Right atrium auricular region (tissue), 2 donors: ENCODE measurements around the gene LRRC23. TPM values are rescaled to one million over a fixed set of nuclear protein-coding genes. Genes with fewer than 3 reads are reported as not detected.
A peak's percentile ranks its signal among the peaks of the same experiment; 100 is the strongest.
"Not testable (repeated sequence)": the region's sequence is repeated elsewhere in the genome, so short reads cannot be mapped to it uniquely, and the experiment has no call there.

ENCODE experiments used
- DNase-seq: peaks from one replicate; pipeline ENCODE4 v3.0.0-alpha.2; 2019; ENCODE audit warnings: low spot score
- H3K27ac ChIP-seq, 2 donors: fragments of 200-600 bp; sonication (generic); 1 replicate in 1 of 2; 2 replicates in 1 of 2; pipeline ENCODE4 v1.5.1; 2016 to 2019
- H3K27me3 ChIP-seq, 2 donors: fragments of 200-600 bp; sonication (generic); one replicate each; pipeline versions ENCODE4 v1.5.1 to v1.6.0; 2017 to 2019
- H3K36me3 ChIP-seq: fragments of 200-600 bp; sonication (generic); one replicate; pipeline ENCODE4 v1.5.1; 2016
- H3K4me1 ChIP-seq, 2 donors: fragments of 200-600 bp; sonication (generic); one replicate each; pipeline versions ENCODE4 v1.5.1 to v1.6.0; 2017 to 2019
- H3K4me3 ChIP-seq, 2 donors: fragments of 200-600 bp; sonication (generic); 1 replicate in 1 of 2; 2 replicates in 1 of 2; pipeline ENCODE4 v1.5.1; 2017 to 2019; ENCODE audit warnings: mild to moderate bottlenecking in 1 of 2, moderate library complexity in 1 of 2
- H3K9me3 ChIP-seq, 2 donors: fragments of 200-600 bp; sonication (generic); one replicate each; pipeline ENCODE4 v1.5.1; 2019
- CTCF ChIP-seq, 2 donors: fragments of 200-600 bp; sonication (generic); IDR thresholded peaks; one replicate each; pipeline ENCODE4 v1.5.1; 2019; ENCODE audit warnings: antibody characterized with exemption in 2 of 2
- total RNA-seq, 2 donors: library from RNA; depleted of rRNA; stranded (reverse); fragments of >200 nt; gene quantifications; one replicate each; pipeline ENCODE4 v1.1.0, GENCODE V29; 2016

LRRC23 gene
- total RNA-seq, 2 donors from 2014 or later, result 8.4 to 15.6 TPM

- DNase-seq, result no peak
- no peaks in the 10 kb centered on the region for H3K36me3 ChIP-seq
- H3K4me1 ChIP-seq, result peaks cover 0 to 8% of the 10 kb centered on the region in 2 donors
- H3K27me3 ChIP-seq, result no peaks in the 10 kb centered on the region
- H3K27ac ChIP-seq, result peak overlapping the region; percentile 88 to 90
- no peaks in the 10 kb centered on the region for H3K9me3 ChIP-seq
- H3K4me3 ChIP-seq, result peak overlapping the region; percentile 38 to 61
- no peak for TF ChIP-seq CTCF (IDR thresholded peaks at IDR 0.05)
These were observed 13.0 kb upstream of the LRRC23 start for GRCh38 chr12:6891646-6892001.

- not testable (repeated sequence) for H3K4me1 ChIP-seq, H3K9me3 ChIP-seq, H3K36me3 ChIP-seq, H3K27me3 ChIP-seq, H3K27ac ChIP-seq, DNase-seq, H3K4me3 ChIP-seq
These were observed 11.9 kb upstream of the LRRC23 start for GRCh38 chr12:6892683-6893082.

GRCh38 chr12:6894321-6894720 lies 10.3 kb upstream of the LRRC23 start:
- Histone ChIP-seq H3K27me3 (no peaks in the 10 kb centered on the region), H3K27ac (no peak overlapping the region), H3K36me3 (no peaks in the 10 kb centered on the region), H3K4me3 (no peak overlapping the region), H3K4me1 (peaks cover 0 to 8% of the 10 kb centered on the region in 2 donors), H3K9me3 (no peaks in the 10 kb centered on the region)
- DNase-seq, result no peak
- TF ChIP-seq CTCF (IDR thresholded peaks at IDR 0.05), result no peak

GRCh38 chr12:6896846-6897435 lies 7.7 kb upstream of the LRRC23 start:
- Histone ChIP-seq H3K9me3 (no peaks in the 10 kb centered on the region), H3K4me1 (no peaks in the 10 kb centered on the region), H3K4me3 (no peak overlapping the region), H3K27me3 (no peaks in the 10 kb centered on the region), H3K36me3 (no peaks in the 10 kb centered on the region), H3K27ac (no peak overlapping the region)
- TF ChIP-seq CTCF (IDR thresholded peaks at IDR 0.05), result no peak
- no peak for DNase-seq

- no peaks in the 10 kb centered on the region for H3K9me3 ChIP-seq
- H3K27ac ChIP-seq, result no peak overlapping the region
- no peaks in the 10 kb centered on the region for H3K36me3 ChIP-seq
- no peaks in the 10 kb centered on the region for H3K27me3 ChIP-seq
- TF ChIP-seq CTCF (IDR thresholded peaks at IDR 0.05), result no peak
- H3K4me1 ChIP-seq, result peaks cover 0 to 3% of the 10 kb centered on the region in 2 donors
- DNase-seq, result no peak
- no peak overlapping the region for H3K4me3 ChIP-seq
These were observed 5.2 kb upstream of the LRRC23 start for GRCh38 chr12:6899427-6899826.

GRCh38 chr12:6899837-6900519 lies 4.6 kb upstream of the LRRC23 start:
- Histone ChIP-seq H3K4me3 (no peak overlapping the region), H3K27me3 (no peaks in the 10 kb centered on the region), H3K4me1 (peaks cover 0 to 6% of the 10 kb centered on the region in 2 donors), H3K9me3 (no peaks in the 10 kb centered on the region), H3K27ac (no peak overlapping the region), H3K36me3 (no peaks in the 10 kb centered on the region)
- no peak for TF ChIP-seq CTCF (IDR thresholded peaks at IDR 0.05)
- peak; percentile 80 for DNase-seq
